ENCODE measurements around the gene IRAG1. TPM values are rescaled to one million over a fixed set of nuclear protein-coding genes. Genes with fewer than 3 reads are reported as not detected.

The IRAG1 gene
- total and polyA plus RNA-seq, 7 experiments from 2014 or later, result 0.11 to 1.4 TPM; not detected in 5

GRCh38 chr11:10655943-10656576, 37.5 kb downstream of the IRAG1 start:
- Histone ChIP-seq H3K9me3 (ENCODE audit: control insufficient read depth in 2 of 3, low read length in 3 of 3) (no peaks in the 10 kb centered on the region), H3K36me3 (ENCODE audit: control insufficient read depth in 2 of 3, insufficient read depth in 3 of 3, low read length in 3 of 3) (no peaks in the 10 kb centered on the region), H3K27me3 (ENCODE audit: control insufficient read depth in 2 of 2, insufficient read depth in 2 of 2, low read length in 2 of 2) (no peaks in the 10 kb centered on the region), H3K27ac (ENCODE audit: low read depth, low read length) (no peak overlapping the region), H3K4me3 (ENCODE audit: low read length) (no peak overlapping the region), H3K4me1 (ENCODE audit: control insufficient read depth in 2 of 2, insufficient read depth in 2 of 2, low read length in 2 of 2) (no peaks in the 10 kb centered on the region)
- Mint-ChIP-seq H3K4me3 (no peak overlapping the region), H3K27ac (no peak overlapping the region), H3K9me3 (no peaks in the 10 kb centered on the region), H3K4me1 (peaks cover 0 to 38% (median 0%) of the 10 kb centered on the region in 7 donors), H3K27me3 (no peaks in the 10 kb centered on the region), H3K36me3 (no peaks in the 10 kb centered on the region)
- POLR2A ChIA-PET, result no interaction called here
- CTCF ChIA-PET, result interaction anchor here (0.5 to 7.6 kb wide), 9 partner anchors 9 to 252 kb away, joined by 3 to 81 read pairs (median 5); no protein-coding TSS in a partner anchor
- intact Hi-C loops (cut with micrococcal nuclease), result loop anchor here (2.0 to 10.0 kb wide), 4 partner anchors 79 to 451 kb away; partner anchors contain the start of gene RNF141 (in 2 of the 2)
- ATAC-seq (no peak), DNase-seq (no peak)

DNA sequence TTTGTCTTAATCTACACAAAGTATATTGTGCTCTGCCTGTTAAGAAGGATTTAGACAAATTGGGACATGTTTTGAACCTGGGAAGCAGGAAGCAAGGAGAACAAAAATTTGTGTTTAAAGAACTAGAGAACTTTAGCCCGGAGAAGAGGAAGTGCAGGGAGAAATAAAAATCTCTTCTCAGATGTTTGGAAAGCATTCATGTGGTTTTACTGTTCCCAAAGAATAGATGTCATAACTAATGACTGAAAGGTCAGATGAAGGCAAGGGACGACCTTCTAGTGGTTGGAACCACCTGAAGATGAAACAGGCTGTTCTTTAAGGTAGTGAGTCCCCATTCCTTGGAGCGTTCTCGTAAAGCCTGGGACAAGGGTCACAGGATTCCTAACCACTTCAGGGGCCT, 38.3 kb downstream of the IRAG1 start:
- no peaks in the 10 kb centered on the region for H3K9me3 ChIP-seq (ENCODE audit: control insufficient read depth in 2 of 3, low read length in 3 of 3)
- ATAC-seq, result no peak
- H3K4me1 ChIP-seq (ENCODE audit: control insufficient read depth in 2 of 2, insufficient read depth in 2 of 2, low read length in 2 of 2), result no peaks in the 10 kb centered on the region
- no peaks in the 10 kb centered on the region for H3K27me3 Mint-ChIP-seq
- no peaks in the 10 kb centered on the region for H3K27me3 ChIP-seq (ENCODE audit: control insufficient read depth in 2 of 2, insufficient read depth in 2 of 2, low read length in 2 of 2)
- no peak overlapping the region for H3K4me3 ChIP-seq (ENCODE audit: low read length)
- peaks cover 0 to 38% (median 0%) of the 10 kb centered on the region in 7 donors for H3K4me1 Mint-ChIP-seq
- H3K27ac Mint-ChIP-seq, result no peak overlapping the region
- intact Hi-C loops (cut with micrococcal nuclease), result loop anchor here (2.0 to 10.0 kb wide), 4 partner anchors 80 to 450 kb away; partner anchors contain the start of gene RNF141 (in 2 of the 2)
- no peaks in the 10 kb centered on the region for H3K36me3 Mint-ChIP-seq
- no peaks in the 10 kb centered on the region for H3K9me3 Mint-ChIP-seq
- no peak for DNase-seq
- POLR2A ChIA-PET, result no interaction called here
- no peaks in the 10 kb centered on the region for H3K36me3 ChIP-seq (ENCODE audit: control insufficient read depth in 2 of 3, insufficient read depth in 3 of 3, low read length in 3 of 3)
- CTCF ChIA-PET, result interaction anchor here (1.2 to 7.6 kb wide), 10 partner anchors 8 to 251 kb away, joined by 4 to 81 read pairs (median 4); no protein-coding TSS in a partner anchor
- no peak overlapping the region for H3K27ac ChIP-seq (ENCODE audit: low read depth, low read length)
- no peak overlapping the region for H3K4me3 Mint-ChIP-seq

- no peak for DNase-seq
- no peaks in the 10 kb centered on the region for H3K4me1 ChIP-seq (ENCODE audit: control insufficient read depth in 2 of 2, insufficient read depth in 2 of 2, low read length in 2 of 2)
- intact Hi-C loops (cut with micrococcal nuclease), result loop anchor here (1.0 to 10.0 kb wide), 8 partner anchors 80 to 450 kb away; partner anchors contain the start of gene RNF141 (in 2 of the 2)
- H3K36me3 Mint-ChIP-seq, result no peaks in the 10 kb centered on the region
- no peak for ATAC-seq
- no peaks in the 10 kb centered on the region for H3K27me3 ChIP-seq (ENCODE audit: control insufficient read depth in 2 of 2, insufficient read depth in 2 of 2, low read length in 2 of 2)
- H3K9me3 Mint-ChIP-seq, result no peaks in the 10 kb centered on the region
- no peaks in the 10 kb centered on the region for H3K27me3 Mint-ChIP-seq
- ChIA-PET POLR2A (interaction anchor here (0.8 to 1.7 kb wide), 2 partner anchors 241 to 253 kb away, joined by 3 to 9 read pairs; no protein-coding TSS in a partner anchor), CTCF (interaction anchor here (1.2 to 7.6 kb wide), 9 partner anchors 9 to 250 kb away, joined by 4 to 81 read pairs (median 4); partner anchors contain the start of gene RNF141)
- no peak overlapping the region for H3K4me3 ChIP-seq (ENCODE audit: low read length)
- peaks cover 0 to 37% (median 0%) of the 10 kb centered on the region in 7 donors for H3K4me1 Mint-ChIP-seq
- H3K36me3 ChIP-seq (ENCODE audit: control insufficient read depth in 2 of 3, insufficient read depth in 3 of 3, low read length in 3 of 3), result no peaks in the 10 kb centered on the region
- H3K27ac Mint-ChIP-seq, result no peak overlapping the region
- no peak overlapping the region for H3K27ac ChIP-seq (ENCODE audit: low read depth, low read length)
- no peak overlapping the region for H3K4me3 Mint-ChIP-seq
- H3K9me3 ChIP-seq (ENCODE audit: control insufficient read depth in 2 of 3, low read length in 3 of 3), result no peaks in the 10 kb centered on the region
Observed at GRCh38 chr11:10654811-10655150, 38.8 kb downstream of the IRAG1 start.

DNA sequence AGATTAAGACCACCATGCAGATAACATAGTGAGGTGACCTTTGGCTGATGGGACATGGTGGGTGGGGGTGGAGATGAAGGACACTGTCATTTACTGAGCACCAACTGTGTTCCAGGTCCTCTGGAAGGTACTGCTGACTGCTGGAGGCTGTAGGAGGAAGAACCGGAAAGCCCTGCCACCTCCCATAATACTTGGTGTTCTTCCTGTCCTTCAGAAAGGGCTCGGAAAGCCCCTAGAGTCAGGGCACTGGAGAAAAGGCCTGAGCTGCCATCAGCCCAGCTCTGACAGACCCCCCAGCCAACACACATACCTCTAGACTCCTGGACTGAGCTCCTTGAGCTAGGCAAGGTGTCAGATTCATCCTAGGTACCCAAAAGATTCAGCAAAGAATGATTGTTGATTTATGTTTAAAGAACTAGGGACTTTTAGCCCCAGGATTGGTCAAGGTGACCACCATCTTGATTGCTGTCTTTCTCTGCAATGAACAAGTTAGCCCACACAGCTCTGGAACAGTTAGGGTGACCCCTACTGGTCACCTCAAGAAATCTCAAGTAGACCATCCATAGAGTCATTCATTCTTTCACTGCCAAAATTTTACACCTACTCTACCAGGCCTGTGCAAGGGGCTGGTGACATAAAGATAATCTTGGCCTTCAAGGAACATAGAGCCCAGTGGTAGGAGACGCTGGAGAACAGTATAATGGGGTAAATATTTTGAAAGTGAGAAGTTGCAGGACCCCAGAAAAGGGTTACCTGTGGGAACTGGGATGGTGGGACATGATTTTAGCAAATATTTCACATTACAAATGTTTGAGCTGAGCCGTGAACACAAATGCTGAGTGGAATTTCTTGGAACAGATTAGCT, 39.4 kb downstream of the IRAG1 start:
- Mint-ChIP-seq H3K27me3 (no peaks in the 10 kb centered on the region), H3K4me3 (no peak overlapping the region), H3K27ac (peak overlapping the region in 1 of 9 donors; percentile 25), H3K4me1 (peaks cover 0 to 33% (median 0%) of the 10 kb centered on the region in 7 donors), H3K9me3 (no peaks in the 10 kb centered on the region), H3K36me3 (no peaks in the 10 kb centered on the region)
- intact Hi-C loops (cut with micrococcal nuclease), result loop anchor here (1.0 to 10.0 kb wide), 8 partner anchors 81 to 449 kb away; partner anchors contain the start of gene RNF141 (in 2 of the 2)
- Histone ChIP-seq H3K27ac (ENCODE audit: low read depth, low read length) (no peak overlapping the region), H3K4me1 (ENCODE audit: control insufficient read depth in 2 of 2, insufficient read depth in 2 of 2, low read length in 2 of 2) (no peaks in the 10 kb centered on the region), H3K36me3 (ENCODE audit: control insufficient read depth in 2 of 3, insufficient read depth in 3 of 3, low read length in 3 of 3) (no peaks in the 10 kb centered on the region), H3K4me3 (ENCODE audit: low read length) (no peak overlapping the region), H3K27me3 (ENCODE audit: control insufficient read depth in 2 of 2, insufficient read depth in 2 of 2, low read length in 2 of 2) (no peaks in the 10 kb centered on the region), H3K9me3 (ENCODE audit: control insufficient read depth in 2 of 3, low read length in 3 of 3) (no peaks in the 10 kb centered on the region)
- peak; percentile 89 for ATAC-seq
- peak in 6 of 9 donors; percentile 11 to 63 (median 56) for DNase-seq
- CTCF ChIA-PET, result interaction anchor here (0.7 to 7.6 kb wide), 17 partner anchors 9 to 250 kb away, joined by 3 to 81 read pairs (median 4); partner anchors contain the start of gene RNF141
- POLR2A ChIA-PET, result interaction anchor here (0.8 to 1.7 kb wide), 2 partner anchors 241 to 252 kb away, joined by 3 to 9 read pairs; no protein-coding TSS in a partner anchor

DNA sequence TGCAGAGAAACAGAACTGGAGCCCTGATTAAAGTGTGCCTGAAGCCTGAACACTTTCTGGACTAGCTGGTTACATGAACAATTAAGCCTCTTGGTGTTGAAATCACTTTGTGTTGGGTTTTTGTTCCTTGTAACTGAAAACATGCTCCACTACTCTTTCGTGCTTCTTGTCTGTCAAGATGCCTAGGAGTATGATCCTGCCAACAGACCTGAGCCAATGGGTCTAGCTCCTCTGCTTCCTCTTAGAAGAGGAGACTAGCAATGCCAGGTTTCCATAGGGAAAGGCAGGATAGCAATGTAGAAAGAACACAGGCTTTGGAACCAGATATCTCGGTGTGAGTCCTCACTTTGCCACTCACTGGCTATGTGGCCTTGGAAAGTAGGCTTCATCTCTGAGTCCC, 40.3 kb downstream of the IRAG1 start:
- Histone ChIP-seq H3K27me3 (ENCODE audit: control insufficient read depth in 2 of 2, insufficient read depth in 2 of 2, low read length in 2 of 2) (no peaks in the 10 kb centered on the region), H3K4me3 (ENCODE audit: low read length) (no peak overlapping the region), H3K27ac (ENCODE audit: low read depth, low read length) (no peak overlapping the region), H3K36me3 (ENCODE audit: control insufficient read depth in 2 of 3, insufficient read depth in 3 of 3, low read length in 3 of 3) (no peaks in the 10 kb centered on the region), H3K4me1 (ENCODE audit: control insufficient read depth in 2 of 2, insufficient read depth in 2 of 2, low read length in 2 of 2) (no peaks in the 10 kb centered on the region), H3K9me3 (ENCODE audit: control insufficient read depth in 2 of 3, low read length in 3 of 3) (no peaks in the 10 kb centered on the region)
- ChIA-PET POLR2A (interaction anchor here (1.7 kb wide), 1 partner anchor 240 kb away, joined by 9 read pairs; no protein-coding TSS in a partner anchor), CTCF (interaction anchor here (0.9 to 7.6 kb wide), 10 partner anchors 9 to 249 kb away, joined by 3 to 81 read pairs (median 4); partner anchors contain the start of gene RNF141)
- intact Hi-C loops (cut with micrococcal nuclease), result loop anchor here in 1 of 2 donors (10.0 kb wide), 2 partner anchors 108 to 448 kb away; partner anchors contain the start of gene RNF141
- Mint-ChIP-seq H3K36me3 (no peaks in the 10 kb centered on the region), H3K4me3 (no peak overlapping the region), H3K9me3 (no peaks in the 10 kb centered on the region), H3K27ac (no peak overlapping the region), H3K4me1 (peaks cover 0 to 24% (median 0%) of the 10 kb centered on the region in 7 donors), H3K27me3 (no peaks in the 10 kb centered on the region)
- ATAC-seq (no peak), DNase-seq (no peak)

DNA sequence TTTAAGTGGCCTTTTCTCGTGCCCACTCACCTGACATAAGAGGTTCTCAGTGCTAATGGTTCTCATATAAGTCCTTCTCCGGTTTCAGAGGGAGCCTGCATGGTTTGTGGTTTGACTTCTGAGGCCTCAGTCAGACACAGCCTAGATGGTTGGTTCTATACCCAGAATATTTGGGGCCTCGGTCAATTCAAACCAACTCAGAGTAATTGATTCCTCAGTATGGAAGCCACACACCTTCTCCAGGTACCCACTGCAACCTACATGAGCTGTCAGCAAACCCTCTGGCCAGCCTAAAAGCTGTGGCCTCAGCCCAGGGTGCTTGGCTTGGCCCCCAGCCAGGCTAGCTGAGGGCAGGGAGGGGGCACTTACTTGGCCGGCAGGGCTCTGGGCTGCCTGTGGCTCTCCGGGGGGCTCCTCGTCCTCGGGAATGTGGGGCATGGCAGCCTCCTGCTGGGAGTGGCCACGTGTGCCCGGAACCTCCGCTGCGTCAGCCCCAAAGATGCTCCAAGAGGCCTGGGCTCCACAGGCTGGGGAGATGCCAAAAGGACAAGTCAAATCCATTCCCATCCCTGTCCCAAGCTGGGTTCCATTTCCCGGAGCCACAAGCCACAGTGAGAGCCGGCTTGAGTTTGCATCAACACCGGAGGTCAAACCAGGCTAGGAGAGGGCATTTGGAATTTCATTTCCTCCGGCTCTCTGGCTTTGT, 41.7 kb downstream of the IRAG1 start:
- DNase-seq (no peak), ATAC-seq (no peak)
- Histone ChIP-seq H3K9me3 (ENCODE audit: control insufficient read depth in 2 of 3, low read length in 3 of 3) (no peaks in the 10 kb centered on the region), H3K27ac (ENCODE audit: low read depth, low read length) (no peak overlapping the region), H3K36me3 (ENCODE audit: control insufficient read depth in 2 of 3, insufficient read depth in 3 of 3, low read length in 3 of 3) (no peaks in the 10 kb centered on the region), H3K4me3 (ENCODE audit: low read length) (no peak overlapping the region), H3K4me1 (ENCODE audit: control insufficient read depth in 2 of 2, insufficient read depth in 2 of 2, low read length in 2 of 2) (no peaks in the 10 kb centered on the region), H3K27me3 (ENCODE audit: control insufficient read depth in 2 of 2, insufficient read depth in 2 of 2, low read length in 2 of 2) (no peaks in the 10 kb centered on the region)
- Mint-ChIP-seq H3K9me3 (no peaks in the 10 kb centered on the region), H3K27me3 (no peaks in the 10 kb centered on the region), H3K4me1 (peaks cover 0 to 18% (median 0%) of the 10 kb centered on the region in 7 donors), H3K27ac (no peak overlapping the region), H3K36me3 (no peaks in the 10 kb centered on the region), H3K4me3 (no peak overlapping the region)
- intact Hi-C loops (cut with micrococcal nuclease), result loop anchor here in 1 of 2 donors (10.0 kb wide), 2 partner anchors 107 to 447 kb away; partner anchors contain the start of gene RNF141
- POLR2A ChIA-PET, result no interaction called here
- CTCF ChIA-PET, result interaction anchor here (0.7 to 7.6 kb wide), 6 partner anchors 88 to 247 kb away, joined by 3 to 65 read pairs (median 6); partner anchors contain the start of gene RNF141
